H1 (cell line): ENCODE results near the gene DHRS2. TPM values are rescaled to one million over a fixed set of nuclear protein-coding genes. Genes with fewer than 3 reads are reported as not detected.

ENCODE experiments used
- EP300 ChIP-seq, 2 experiments: IDR thresholded peaks; 1 replicate in 1 of 2; 2 replicates in 1 of 2; pipeline ENCODE4 v1.6.1; 2011 to 2012; ENCODE audit warnings: low read depth in 2 of 2, low read length in 2 of 2, mild to moderate bottlenecking in 2 of 2, borderline replicate concordance in 1 of 2, inconsistent platforms in 1 of 2, moderate library complexity in 1 of 2
- FOSL1 ChIP-seq: IDR thresholded peaks from 2 replicates; pipeline ENCODE4 v1.6.1; 2011; ENCODE audit warnings: mild to moderate bottlenecking, low read depth, low read length, moderate library complexity; ENCODE audit not compliant: insufficient read depth
- NRF1 ChIP-seq: IDR thresholded peaks from 2 replicates; pipeline ENCODE4 v1.6.1; 2011; ENCODE audit warnings: mild to moderate bottlenecking, low read depth, low read length, improper control_type of control experiment
- RNF2 ChIP-seq: fragments of 200-900, 300-1000 bp; sonication (generic); IDR thresholded peaks from 2 replicates; pipeline ENCODE4 v1.7.1; 2016; ENCODE audit warnings: borderline replicate concordance, low read depth, mild to moderate bottlenecking, antibody characterized with exemption, low read length; ENCODE audit not compliant: poor library complexity, severe bottlenecking; ENCODE audit errors: missing control alignments
- SRF ChIP-seq: IDR thresholded peaks from 2 replicates; pipeline ENCODE4 v1.6.1; 2011; ENCODE audit warnings: mild to moderate bottlenecking, low read depth, low read length, moderate library complexity
- TCF12 ChIP-seq: IDR thresholded peaks from 2 replicates; pipeline ENCODE4 v1.6.1; 2011; ENCODE audit warnings: low read depth, mild to moderate bottlenecking, low read length
- polyA plus RNA-seq, 7 experiments: library from polyadenylated mRNA; depleted of rRNA in 3 of 7; stranded (reverse) in 5 of 7; unstranded in 2 of 7; fragments of >200 nt in 5 of 7; fragments of 200-250 nt in 2 of 7; gene quantifications; 1 replicate in 5 of 7; 2 replicates in 1 of 7; 4 replicates in 1 of 7; pipeline versions ENCODE4 v1.2.1 to v1.2.3, GENCODE V29; 2011 to 2013; ENCODE audit warnings: missing spikeins in 2 of 7, mixed read lengths in 2 of 7
- total RNA-seq: library from RNA; stranded (reverse); fragmentation: NEBNext Ultra II Directional; extraction: Animal tissue kit (Norgen Biotek cat#: 25700); gene quantifications from 2 replicates; pipeline ENCODE4 v1.2.1, GENCODE V29; 2021
- TF ChIP-seq, protein P1 (sequence below): fragments of 300-600 bp; sonication (generic); IDR thresholded peaks from 2 replicates; pipeline ENCODE4 v1.7.1; 2012; ENCODE audit warnings: low read length, moderate library complexity, mild to moderate bottlenecking, inconsistent platforms; ENCODE audit not compliant: insufficient replicate concordance
- TF ChIP-seq, protein P2 (sequence below), 3 experiments: IDR thresholded peaks; 1 replicate in 2 of 3; 2 replicates in 1 of 3; pipeline versions ENCODE4 v1.5.1 to v1.6.1; 2011; ENCODE audit warnings: low read length in 3 of 3, mild to moderate bottlenecking in 3 of 3, inconsistent platforms in 2 of 3, low read depth in 1 of 3, moderate library complexity in 1 of 3; ENCODE audit not compliant: insufficient read depth in 1 of 3; ENCODE audit errors: control extremely low read depth in 1 of 3

Gene DHRS2
- total and polyA plus RNA-seq, 2 of the 8 experiments (the other 6 are each of a cell fraction or from before 2014, with no cell fraction given) = 1.1 to 3.5 TPM

GRCh38 chr14:23623962-23624361 lies 12.2 kb upstream of the DHRS2 start (continued):
- TF ChIP-seq, protein P1, sequence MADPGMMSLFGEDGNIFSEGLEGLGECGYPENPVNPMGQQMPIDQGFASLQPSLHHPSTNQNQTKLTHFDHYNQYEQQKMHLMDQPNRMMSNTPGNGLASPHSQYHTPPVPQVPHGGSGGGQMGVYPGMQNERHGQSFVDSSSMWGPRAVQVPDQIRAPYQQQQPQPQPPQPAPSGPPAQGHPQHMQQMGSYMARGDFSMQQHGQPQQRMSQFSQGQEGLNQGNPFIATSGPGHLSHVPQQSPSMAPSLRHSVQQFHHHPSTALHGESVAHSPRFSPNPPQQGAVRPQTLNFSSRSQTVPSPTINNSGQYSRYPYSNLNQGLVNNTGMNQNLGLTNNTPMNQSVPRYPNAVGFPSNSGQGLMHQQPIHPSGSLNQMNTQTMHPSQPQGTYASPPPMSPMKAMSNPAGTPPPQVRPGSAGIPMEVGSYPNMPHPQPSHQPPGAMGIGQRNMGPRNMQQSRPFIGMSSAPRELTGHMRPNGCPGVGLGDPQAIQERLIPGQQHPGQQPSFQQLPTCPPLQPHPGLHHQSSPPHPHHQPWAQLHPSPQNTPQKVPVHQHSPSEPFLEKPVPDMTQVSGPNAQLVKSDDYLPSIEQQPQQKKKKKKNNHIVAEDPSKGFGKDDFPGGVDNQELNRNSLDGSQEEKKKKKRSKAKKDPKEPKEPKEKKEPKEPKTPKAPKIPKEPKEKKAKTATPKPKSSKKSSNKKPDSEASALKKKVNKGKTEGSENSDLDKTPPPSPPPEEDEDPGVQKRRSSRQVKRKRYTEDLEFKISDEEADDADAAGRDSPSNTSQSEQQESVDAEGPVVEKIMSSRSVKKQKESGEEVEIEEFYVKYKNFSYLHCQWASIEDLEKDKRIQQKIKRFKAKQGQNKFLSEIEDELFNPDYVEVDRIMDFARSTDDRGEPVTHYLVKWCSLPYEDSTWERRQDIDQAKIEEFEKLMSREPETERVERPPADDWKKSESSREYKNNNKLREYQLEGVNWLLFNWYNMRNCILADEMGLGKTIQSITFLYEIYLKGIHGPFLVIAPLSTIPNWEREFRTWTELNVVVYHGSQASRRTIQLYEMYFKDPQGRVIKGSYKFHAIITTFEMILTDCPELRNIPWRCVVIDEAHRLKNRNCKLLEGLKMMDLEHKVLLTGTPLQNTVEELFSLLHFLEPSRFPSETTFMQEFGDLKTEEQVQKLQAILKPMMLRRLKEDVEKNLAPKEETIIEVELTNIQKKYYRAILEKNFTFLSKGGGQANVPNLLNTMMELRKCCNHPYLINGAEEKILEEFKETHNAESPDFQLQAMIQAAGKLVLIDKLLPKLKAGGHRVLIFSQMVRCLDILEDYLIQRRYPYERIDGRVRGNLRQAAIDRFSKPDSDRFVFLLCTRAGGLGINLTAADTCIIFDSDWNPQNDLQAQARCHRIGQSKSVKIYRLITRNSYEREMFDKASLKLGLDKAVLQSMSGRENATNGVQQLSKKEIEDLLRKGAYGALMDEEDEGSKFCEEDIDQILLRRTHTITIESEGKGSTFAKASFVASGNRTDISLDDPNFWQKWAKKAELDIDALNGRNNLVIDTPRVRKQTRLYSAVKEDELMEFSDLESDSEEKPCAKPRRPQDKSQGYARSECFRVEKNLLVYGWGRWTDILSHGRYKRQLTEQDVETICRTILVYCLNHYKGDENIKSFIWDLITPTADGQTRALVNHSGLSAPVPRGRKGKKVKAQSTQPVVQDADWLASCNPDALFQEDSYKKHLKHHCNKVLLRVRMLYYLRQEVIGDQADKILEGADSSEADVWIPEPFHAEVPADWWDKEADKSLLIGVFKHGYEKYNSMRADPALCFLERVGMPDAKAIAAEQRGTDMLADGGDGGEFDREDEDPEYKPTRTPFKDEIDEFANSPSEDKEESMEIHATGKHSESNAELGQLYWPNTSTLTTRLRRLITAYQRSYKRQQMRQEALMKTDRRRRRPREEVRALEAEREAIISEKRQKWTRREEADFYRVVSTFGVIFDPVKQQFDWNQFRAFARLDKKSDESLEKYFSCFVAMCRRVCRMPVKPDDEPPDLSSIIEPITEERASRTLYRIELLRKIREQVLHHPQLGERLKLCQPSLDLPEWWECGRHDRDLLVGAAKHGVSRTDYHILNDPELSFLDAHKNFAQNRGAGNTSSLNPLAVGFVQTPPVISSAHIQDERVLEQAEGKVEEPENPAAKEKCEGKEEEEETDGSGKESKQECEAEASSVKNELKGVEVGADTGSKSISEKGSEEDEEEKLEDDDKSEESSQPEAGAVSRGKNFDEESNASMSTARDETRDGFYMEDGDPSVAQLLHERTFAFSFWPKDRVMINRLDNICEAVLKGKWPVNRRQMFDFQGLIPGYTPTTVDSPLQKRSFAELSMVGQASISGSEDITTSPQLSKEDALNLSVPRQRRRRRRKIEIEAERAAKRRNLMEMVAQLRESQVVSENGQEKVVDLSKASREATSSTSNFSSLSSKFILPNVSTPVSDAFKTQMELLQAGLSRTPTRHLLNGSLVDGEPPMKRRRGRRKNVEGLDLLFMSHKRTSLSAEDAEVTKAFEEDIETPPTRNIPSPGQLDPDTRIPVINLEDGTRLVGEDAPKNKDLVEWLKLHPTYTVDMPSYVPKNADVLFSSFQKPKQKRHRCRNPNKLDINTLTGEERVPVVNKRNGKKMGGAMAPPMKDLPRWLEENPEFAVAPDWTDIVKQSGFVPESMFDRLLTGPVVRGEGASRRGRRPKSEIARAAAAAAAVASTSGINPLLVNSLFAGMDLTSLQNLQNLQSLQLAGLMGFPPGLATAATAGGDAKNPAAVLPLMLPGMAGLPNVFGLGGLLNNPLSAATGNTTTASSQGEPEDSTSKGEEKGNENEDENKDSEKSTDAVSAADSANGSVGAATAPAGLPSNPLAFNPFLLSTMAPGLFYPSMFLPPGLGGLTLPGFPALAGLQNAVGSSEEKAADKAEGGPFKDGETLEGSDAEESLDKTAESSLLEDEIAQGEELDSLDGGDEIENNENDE = no peak
- TF ChIP-seq RNF2 = no peak
- TF ChIP-seq FOSL1 = no peak
- no peak for TF ChIP-seq NRF1
- no peak for TF ChIP-seq TCF12
- TF ChIP-seq SRF = no peak
- TF ChIP-seq EP300 (IDR thresholded peaks at IDR 0.05; ENCODE audit: borderline replicate concordance in 1 of 2, low read depth in 2 of 2, low read length in 2 of 2) = no peak
- TF ChIP-seq, protein P2, sequence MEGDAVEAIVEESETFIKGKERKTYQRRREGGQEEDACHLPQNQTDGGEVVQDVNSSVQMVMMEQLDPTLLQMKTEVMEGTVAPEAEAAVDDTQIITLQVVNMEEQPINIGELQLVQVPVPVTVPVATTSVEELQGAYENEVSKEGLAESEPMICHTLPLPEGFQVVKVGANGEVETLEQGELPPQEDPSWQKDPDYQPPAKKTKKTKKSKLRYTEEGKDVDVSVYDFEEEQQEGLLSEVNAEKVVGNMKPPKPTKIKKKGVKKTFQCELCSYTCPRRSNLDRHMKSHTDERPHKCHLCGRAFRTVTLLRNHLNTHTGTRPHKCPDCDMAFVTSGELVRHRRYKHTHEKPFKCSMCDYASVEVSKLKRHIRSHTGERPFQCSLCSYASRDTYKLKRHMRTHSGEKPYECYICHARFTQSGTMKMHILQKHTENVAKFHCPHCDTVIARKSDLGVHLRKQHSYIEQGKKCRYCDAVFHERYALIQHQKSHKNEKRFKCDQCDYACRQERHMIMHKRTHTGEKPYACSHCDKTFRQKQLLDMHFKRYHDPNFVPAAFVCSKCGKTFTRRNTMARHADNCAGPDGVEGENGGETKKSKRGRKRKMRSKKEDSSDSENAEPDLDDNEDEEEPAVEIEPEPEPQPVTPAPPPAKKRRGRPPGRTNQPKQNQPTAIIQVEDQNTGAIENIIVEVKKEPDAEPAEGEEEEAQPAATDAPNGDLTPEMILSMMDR (IDR thresholded peaks at IDR 0.05; ENCODE audit: control extremely low read depth in 1 of 3, insufficient read depth in 1 of 3, low read depth in 1 of 3, low read length in 3 of 3) = no peak
